ENCODE results near the gene NUDCD3. TPM values are rescaled to one million over a fixed set of nuclear protein-coding genes. Genes with fewer than 3 reads are reported as not detected.
A peak's percentile ranks its signal among the peaks of the same experiment; 100 is the strongest.

The NUDCD3 gene
- total RNA-seq, 1 donor from 2014 or later = 107 TPM

DNA sequence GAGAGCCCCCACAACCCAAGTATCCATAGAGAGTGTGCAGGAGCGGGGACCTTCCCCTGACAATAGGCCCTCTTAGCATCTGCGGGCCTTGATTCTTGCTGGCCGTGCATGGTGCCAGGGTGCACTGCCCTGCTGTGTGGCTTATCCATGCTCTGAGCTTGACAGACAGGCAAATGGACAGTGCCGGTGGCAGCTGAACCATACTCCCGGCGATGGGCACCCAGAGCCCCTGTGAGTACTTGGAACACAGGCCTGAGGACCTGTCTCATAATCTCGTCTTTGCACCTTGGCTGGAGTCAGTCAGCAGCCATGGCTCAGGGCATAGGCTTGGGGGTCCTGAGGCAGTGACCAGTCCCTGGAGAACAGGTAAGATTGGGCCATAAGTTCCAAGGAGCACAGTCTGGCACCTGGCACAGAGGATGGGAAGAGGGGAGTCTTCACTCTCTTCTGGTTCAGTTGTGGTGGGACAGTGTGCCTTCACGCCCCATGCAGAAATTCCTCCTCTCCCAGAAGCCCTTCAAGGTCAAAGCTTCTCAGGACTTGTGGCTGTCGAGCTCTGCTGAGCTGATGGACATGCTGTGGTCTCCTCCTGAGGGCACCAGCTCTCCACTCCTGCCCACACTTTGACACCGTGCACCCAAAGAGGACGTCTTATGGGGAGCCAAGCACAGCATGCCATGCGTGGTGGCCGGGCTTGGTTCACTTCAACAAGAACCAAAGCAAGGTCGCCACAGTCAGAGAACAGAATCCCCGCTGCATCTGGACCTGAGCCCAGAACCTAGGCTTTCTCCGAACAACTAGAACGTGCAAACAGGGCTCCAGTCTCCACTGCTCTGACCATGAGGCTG lies 105.6 kb downstream of the NUDCD3 start:
- Histone ChIP-seq H3K27ac (replicated peaks) (peak overlapping the region; percentile 18), H3K9me3 (replicated peaks) (no peaks in the 10 kb centered on the region), H3K4me3 (no peak overlapping the region), H3K4me1 (peaks cover 35% of the 10 kb centered on the region), H3K27me3 (ENCODE audit: low read depth) (no peaks in the 10 kb centered on the region), H3K36me3 (peaks cover 58% of the 10 kb centered on the region)
- TF ChIP-seq, protein P1, sequence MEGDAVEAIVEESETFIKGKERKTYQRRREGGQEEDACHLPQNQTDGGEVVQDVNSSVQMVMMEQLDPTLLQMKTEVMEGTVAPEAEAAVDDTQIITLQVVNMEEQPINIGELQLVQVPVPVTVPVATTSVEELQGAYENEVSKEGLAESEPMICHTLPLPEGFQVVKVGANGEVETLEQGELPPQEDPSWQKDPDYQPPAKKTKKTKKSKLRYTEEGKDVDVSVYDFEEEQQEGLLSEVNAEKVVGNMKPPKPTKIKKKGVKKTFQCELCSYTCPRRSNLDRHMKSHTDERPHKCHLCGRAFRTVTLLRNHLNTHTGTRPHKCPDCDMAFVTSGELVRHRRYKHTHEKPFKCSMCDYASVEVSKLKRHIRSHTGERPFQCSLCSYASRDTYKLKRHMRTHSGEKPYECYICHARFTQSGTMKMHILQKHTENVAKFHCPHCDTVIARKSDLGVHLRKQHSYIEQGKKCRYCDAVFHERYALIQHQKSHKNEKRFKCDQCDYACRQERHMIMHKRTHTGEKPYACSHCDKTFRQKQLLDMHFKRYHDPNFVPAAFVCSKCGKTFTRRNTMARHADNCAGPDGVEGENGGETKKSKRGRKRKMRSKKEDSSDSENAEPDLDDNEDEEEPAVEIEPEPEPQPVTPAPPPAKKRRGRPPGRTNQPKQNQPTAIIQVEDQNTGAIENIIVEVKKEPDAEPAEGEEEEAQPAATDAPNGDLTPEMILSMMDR (IDR thresholded peaks at IDR 0.05; ENCODE audit: borderline replicate concordance) = no peak
- intact Hi-C loops (cut with micrococcal nuclease) = no loop called here
- DNase-seq = no peak

DNA sequence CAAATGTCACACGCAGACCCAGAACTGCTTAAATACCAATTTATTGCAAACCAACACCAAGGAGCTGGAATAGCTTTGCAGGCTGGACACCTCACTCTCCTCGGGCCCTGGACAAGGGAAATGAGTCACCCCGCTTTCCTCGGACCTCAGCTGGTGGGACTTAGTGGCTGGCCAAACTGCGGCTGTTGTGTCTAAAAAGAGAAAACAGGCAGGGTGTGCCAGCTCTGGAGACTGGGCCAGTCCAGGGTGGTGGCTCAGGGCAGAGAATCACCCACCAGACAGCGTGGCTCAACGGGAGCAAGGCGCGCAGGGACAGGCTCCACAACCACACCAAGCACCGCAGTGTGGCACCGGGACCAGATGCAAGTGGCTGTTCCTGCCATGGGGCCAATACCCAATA lies 106.9 kb downstream of the NUDCD3 start:
- TF ChIP-seq, protein P1 (IDR thresholded peaks at IDR 0.05; ENCODE audit: borderline replicate concordance) = no peak
- Histone ChIP-seq H3K27ac (replicated peaks) (peak overlapping the region; percentile 61), H3K4me3 (no peak overlapping the region), H3K4me1 (peaks cover 35% of the 10 kb centered on the region), H3K36me3 (peaks cover 46% of the 10 kb centered on the region), H3K27me3 (ENCODE audit: low read depth) (no peaks in the 10 kb centered on the region), H3K9me3 (replicated peaks) (no peaks in the 10 kb centered on the region)
- intact Hi-C loops (cut with micrococcal nuclease) = no loop called here
- DNase-seq = no peak

DNA sequence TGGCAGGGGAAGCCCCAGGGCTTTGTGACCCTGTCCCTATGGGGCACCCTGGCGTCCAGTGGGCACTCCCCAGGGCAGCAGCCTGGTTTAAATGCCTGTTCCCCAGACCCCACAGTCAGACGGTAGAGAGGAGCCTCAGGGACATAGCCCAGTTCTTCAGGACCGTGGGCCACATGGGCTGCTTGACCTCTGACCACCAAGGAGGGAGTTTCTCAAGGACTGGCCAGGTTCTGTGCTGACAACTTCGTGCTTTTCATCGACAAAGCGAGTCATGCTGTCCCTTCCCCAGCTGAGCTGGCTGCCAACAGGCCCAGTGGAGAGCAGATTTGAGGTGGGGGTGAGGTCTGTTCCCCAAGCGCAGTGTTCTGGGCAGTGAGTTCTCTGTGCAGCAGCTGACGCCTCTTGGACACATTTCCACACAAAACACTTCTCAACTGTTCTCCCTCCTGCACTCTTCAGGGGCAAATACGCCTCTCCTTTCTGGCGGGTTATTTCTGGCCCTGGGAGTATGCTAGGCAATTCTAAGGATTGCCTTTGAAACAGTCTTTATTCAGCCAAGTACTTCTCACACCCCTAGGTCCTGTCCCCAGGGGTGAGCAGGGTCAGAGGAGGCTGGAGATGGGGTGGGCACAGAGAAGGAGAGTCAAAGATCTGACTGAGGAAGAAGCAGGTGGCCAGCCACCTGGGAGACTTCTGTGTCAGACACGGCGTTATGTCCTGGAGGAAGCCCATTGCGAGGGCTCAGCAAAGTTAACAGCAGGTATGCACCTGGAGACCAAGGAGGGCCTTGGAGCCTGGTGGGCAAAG lies 107.8 kb downstream of the NUDCD3 start:
- peaks cover 37% of the 10 kb centered on the region for H3K36me3 ChIP-seq
- peak overlapping the region; percentile 61 for H3K27ac ChIP-seq (replicated peaks)
- intact Hi-C loops (cut with micrococcal nuclease) = no loop called here

DNA sequence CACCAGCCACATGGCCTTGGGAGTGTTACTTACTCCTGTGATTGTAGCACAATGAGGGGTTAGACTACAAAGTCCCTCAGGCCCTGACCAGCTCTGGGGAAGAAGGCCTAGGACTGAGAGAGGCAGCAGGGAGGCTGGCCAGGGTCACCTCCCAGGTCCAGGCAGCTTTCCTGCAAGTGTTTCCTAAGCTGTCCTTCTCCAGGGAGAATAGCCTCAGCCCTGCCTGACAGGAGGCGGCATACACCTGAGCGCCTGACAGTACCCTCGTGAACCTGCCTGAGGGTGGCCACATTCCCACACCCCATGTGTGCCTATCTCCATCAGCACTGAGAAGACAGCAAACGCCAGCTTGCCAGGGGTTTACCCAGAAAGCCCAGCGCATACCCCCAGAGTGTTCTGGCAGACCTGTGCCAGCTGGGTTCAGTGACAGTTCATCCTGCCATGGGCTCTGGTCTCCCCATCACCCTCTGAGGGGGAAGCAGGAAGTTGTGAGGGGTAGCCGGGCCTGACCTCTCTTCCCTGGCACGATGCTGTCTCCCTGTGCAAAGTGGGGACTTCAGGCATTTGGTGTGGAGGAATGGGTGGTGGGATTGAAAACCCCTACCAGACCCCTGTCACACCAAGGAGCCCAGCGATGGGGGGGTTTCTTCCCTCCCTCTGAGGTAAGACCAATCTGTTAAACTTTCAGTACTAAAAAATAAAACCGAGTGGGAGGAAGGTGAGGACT lies 108.8 kb downstream of the NUDCD3 start:
- peaks cover 28% of the 10 kb centered on the region for H3K36me3 ChIP-seq
- H3K27me3 ChIP-seq (ENCODE audit: low read depth) = no peaks in the 10 kb centered on the region
- DNase-seq = no peak
- no peaks in the 10 kb centered on the region for H3K9me3 ChIP-seq (replicated peaks)
- H3K4me1 ChIP-seq = peaks cover 35% of the 10 kb centered on the region
- H3K27ac ChIP-seq (replicated peaks) = no peak overlapping the region
- intact Hi-C loops (cut with micrococcal nuclease) = no loop called here
- no peak overlapping the region for H3K4me3 ChIP-seq
- TF ChIP-seq, protein P1 (IDR thresholded peaks at IDR 0.05; ENCODE audit: borderline replicate concordance) = no peak

More for the DNA sequence above, 107.8 kb downstream of the NUDCD3 start:
- Histone ChIP-seq H3K27me3 (ENCODE audit: low read depth) (no peaks in the 10 kb centered on the region), H3K9me3 (replicated peaks) (no peaks in the 10 kb centered on the region), H3K4me1 (peaks cover 35% of the 10 kb centered on the region), H3K4me3 (no peak overlapping the region)
- no peak for DNase-seq
- TF ChIP-seq, protein P1 (IDR thresholded peaks at IDR 0.05; ENCODE audit: borderline replicate concordance) = no peak

DNA sequence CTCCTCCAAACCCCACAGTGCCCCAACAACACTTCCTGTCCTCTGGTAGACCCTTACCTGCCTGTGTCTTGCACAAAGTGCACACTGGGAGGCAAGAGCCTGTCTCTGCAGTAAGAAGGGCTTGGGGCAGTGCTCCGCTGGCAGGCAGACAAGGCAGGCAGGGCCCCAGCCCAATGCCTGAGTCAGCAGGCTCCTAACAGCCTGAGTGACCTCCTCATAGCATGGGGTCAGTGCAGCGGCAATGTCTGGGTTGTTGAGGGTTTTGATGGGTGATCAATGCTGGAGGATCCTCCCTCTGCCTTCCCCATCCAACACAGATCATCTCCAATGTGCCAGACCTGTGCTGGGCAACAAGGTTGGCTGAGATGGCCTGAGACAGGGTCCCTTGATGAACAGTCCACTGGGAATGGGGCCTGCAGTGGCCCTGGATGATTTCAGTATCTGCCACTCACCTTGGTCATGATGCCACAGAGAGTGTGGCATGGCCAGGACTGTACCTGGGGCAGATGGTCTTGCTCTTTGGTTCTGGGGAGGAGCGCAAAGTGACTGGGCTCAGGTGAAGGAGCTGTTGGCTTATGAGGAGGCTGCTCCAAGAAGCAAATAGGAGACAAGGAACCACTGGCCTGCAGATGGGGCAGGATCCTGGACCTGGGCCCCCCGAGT lies 109.5 kb downstream of the NUDCD3 start:
- Histone ChIP-seq H3K27ac (replicated peaks) (no peak overlapping the region), H3K9me3 (replicated peaks) (no peaks in the 10 kb centered on the region), H3K4me1 (peaks cover 34% of the 10 kb centered on the region), H3K4me3 (no peak overlapping the region), H3K36me3 (peaks cover 21% of the 10 kb centered on the region), H3K27me3 (ENCODE audit: low read depth) (no peaks in the 10 kb centered on the region)
- TF ChIP-seq, protein P1 (IDR thresholded peaks at IDR 0.05; ENCODE audit: borderline replicate concordance) = no peak
- no peak for DNase-seq
- intact Hi-C loops (cut with micrococcal nuclease) = no loop called here

Data from left ventricle myocardium inferior (tissue), 1 donor.